ENCODE results near the gene CCL28. TPM values are rescaled to one million over a fixed set of nuclear protein-coding genes. Genes with fewer than 3 reads are reported as not detected.

The CCL28 gene
- total and polyA plus RNA-seq, 2 experiments from 2014 or later, result 5.7 to 7.1 TPM

- H3K4me1 ChIP-seq (ENCODE audit: insufficient read depth), result no peaks in the 10 kb centered on the region
- ATAC-seq (no peak), DNase-seq (ENCODE audit: low spot score) (no peak)
- H3K9me3 Mint-ChIP-seq, result peaks cover 58% of the 10 kb centered on the region
- TF ChIP-seq STAT1 (IDR thresholded peaks at IDR 0.05; ENCODE audit: unreplicated experiment) (no peak), ZNF331 (CRISPR knock-in tag; IDR thresholded peaks at IDR 0.05; ENCODE audit: low read depth) (no peak), NANOG (IDR thresholded peaks at IDR 0.05; ENCODE audit: borderline replicate concordance) (no peak), ETS1 (IDR thresholded peaks at IDR 0.05) (no peak), JUNB (IDR thresholded peaks at IDR 0.05; ENCODE audit: unreplicated experiment) (no peak), CREB1 (CRISPR knock-in tag; IDR thresholded peaks at IDR 0.05; ENCODE audit: low read depth) (no peak), ZNF114 (CRISPR knock-in tag; IDR thresholded peaks at IDR 0.05) (no peak), EZH2phosphoT487 (IDR thresholded peaks at IDR 0.05; ENCODE audit: unreplicated experiment) (no peak), POLR2AphosphoS5 (IDR thresholded peaks at IDR 0.05; ENCODE audit: low read depth) (no peak), EZH2 (IDR thresholded peaks at IDR 0.05; ENCODE audit: low read depth, unreplicated experiment) (no peak)
- TF ChIP-seq, protein P1, sequence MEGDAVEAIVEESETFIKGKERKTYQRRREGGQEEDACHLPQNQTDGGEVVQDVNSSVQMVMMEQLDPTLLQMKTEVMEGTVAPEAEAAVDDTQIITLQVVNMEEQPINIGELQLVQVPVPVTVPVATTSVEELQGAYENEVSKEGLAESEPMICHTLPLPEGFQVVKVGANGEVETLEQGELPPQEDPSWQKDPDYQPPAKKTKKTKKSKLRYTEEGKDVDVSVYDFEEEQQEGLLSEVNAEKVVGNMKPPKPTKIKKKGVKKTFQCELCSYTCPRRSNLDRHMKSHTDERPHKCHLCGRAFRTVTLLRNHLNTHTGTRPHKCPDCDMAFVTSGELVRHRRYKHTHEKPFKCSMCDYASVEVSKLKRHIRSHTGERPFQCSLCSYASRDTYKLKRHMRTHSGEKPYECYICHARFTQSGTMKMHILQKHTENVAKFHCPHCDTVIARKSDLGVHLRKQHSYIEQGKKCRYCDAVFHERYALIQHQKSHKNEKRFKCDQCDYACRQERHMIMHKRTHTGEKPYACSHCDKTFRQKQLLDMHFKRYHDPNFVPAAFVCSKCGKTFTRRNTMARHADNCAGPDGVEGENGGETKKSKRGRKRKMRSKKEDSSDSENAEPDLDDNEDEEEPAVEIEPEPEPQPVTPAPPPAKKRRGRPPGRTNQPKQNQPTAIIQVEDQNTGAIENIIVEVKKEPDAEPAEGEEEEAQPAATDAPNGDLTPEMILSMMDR (conservative IDR thresholded peaks at IDR 0.05; ENCODE audit: low read depth in 2 of 2), result no peak
- TF ChIP-seq, protein P2, sequence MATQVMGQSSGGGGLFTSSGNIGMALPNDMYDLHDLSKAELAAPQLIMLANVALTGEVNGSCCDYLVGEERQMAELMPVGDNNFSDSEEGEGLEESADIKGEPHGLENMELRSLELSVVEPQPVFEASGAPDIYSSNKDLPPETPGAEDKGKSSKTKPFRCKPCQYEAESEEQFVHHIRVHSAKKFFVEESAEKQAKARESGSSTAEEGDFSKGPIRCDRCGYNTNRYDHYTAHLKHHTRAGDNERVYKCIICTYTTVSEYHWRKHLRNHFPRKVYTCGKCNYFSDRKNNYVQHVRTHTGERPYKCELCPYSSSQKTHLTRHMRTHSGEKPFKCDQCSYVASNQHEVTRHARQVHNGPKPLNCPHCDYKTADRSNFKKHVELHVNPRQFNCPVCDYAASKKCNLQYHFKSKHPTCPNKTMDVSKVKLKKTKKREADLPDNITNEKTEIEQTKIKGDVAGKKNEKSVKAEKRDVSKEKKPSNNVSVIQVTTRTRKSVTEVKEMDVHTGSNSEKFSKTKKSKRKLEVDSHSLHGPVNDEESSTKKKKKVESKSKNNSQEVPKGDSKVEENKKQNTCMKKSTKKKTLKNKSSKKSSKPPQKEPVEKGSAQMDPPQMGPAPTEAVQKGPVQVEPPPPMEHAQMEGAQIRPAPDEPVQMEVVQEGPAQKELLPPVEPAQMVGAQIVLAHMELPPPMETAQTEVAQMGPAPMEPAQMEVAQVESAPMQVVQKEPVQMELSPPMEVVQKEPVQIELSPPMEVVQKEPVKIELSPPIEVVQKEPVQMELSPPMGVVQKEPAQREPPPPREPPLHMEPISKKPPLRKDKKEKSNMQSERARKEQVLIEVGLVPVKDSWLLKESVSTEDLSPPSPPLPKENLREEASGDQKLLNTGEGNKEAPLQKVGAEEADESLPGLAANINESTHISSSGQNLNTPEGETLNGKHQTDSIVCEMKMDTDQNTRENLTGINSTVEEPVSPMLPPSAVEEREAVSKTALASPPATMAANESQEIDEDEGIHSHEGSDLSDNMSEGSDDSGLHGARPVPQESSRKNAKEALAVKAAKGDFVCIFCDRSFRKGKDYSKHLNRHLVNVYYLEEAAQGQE (IDR thresholded peaks at IDR 0.05; ENCODE audit: unreplicated experiment), result no peak
- no peaks in the 10 kb centered on the region for H3K79me2 ChIP-seq (replicated peaks; ENCODE audit: insufficient read depth)
- no peak overlapping the region for H3K4me2 ChIP-seq
- H3K36me3 ChIP-seq (ENCODE audit: insufficient read depth), result 0 out of 2 replicates have a peak, but pooled peaks cover 1% of the 10 kb centered on the region
- H3K4me1 Mint-ChIP-seq, result no peaks in the 10 kb centered on the region
- no peaks in the 10 kb centered on the region for H4K20me1 ChIP-seq (replicated peaks; ENCODE audit: insufficient read depth)
- H3K36me3 Mint-ChIP-seq (ENCODE audit: low read depth), result peaks cover 21% of the 10 kb centered on the region
- no peak overlapping the region for H3K4me3 ChIP-seq
- H3K27me3 Mint-ChIP-seq (ENCODE audit: insufficient read depth, low read depth, poor library complexity), result peaks cover 2% of the 10 kb centered on the region
- no peak overlapping the region for H2AFZ ChIP-seq
- H3K4me3 Mint-ChIP-seq, result no peak overlapping the region
- H3F3A ChIP-seq (replicated peaks; ENCODE audit: low read depth), result no peaks in the 10 kb centered on the region
- no peak overlapping the region for H3K27ac Mint-ChIP-seq
- H3K27me3 ChIP-seq (ENCODE audit: insufficient read depth), result no peaks in the 10 kb centered on the region
- H3K9me2 ChIP-seq (ENCODE audit: insufficient read depth), result no peaks in the 10 kb centered on the region
- no peak overlapping the region for H3K27ac ChIP-seq (ENCODE audit: low read depth)
Measured at GRCh38 chr5:43362725-43363435, 49.3 kb downstream of the CCL28 start.
